ENCODE results near the gene VPS37C. TPM values are rescaled to one million over a fixed set of nuclear protein-coding genes. Genes with fewer than 3 reads are reported as not detected.
"Not testable (repeated sequence)": the region's sequence is repeated elsewhere in the genome, so short reads cannot be mapped to it uniquely, and the experiment has no call there.

Gene VPS37C
- total RNA-seq, 1 donor from 2014 or later = 9.9 TPM

GRCh38 chr11:61095021-61095420, 66.2 kb downstream of the VPS37C start:
- no peaks in the 10 kb centered on the region for H3K79me2 ChIP-seq (ENCODE audit: low read depth)
- no peak overlapping the region for H3K4me3 Mint-ChIP-seq
- H3K4me2 ChIP-seq = no peak overlapping the region
- H3K4me1 ChIP-seq = no peaks in the 10 kb centered on the region
- peaks cover 7% of the 10 kb centered on the region for H3K4me1 Mint-ChIP-seq
- H3K27ac Mint-ChIP-seq = no peak overlapping the region
- peaks cover 6% of the 10 kb centered on the region for H3K27me3 Mint-ChIP-seq (ENCODE audit: insufficient read depth, low read depth)
- H3F3A ChIP-seq (ENCODE audit: low read depth) = peaks cover 8% of the 10 kb centered on the region
- no peaks in the 10 kb centered on the region for H4K20me1 ChIP-seq (ENCODE audit: low read depth)
- no peak overlapping the region for H3K27ac ChIP-seq
- H3K9me3 Mint-ChIP-seq = peaks cover 14% of the 10 kb centered on the region
- no peak for DNase-seq (ENCODE audit: low spot score)
- H3K36me3 ChIP-seq = no peaks in the 10 kb centered on the region
- no peak overlapping the region for H3K4me3 ChIP-seq
- no peaks in the 10 kb centered on the region for H3K27me3 ChIP-seq
- no peaks in the 10 kb centered on the region for H3K9me3 ChIP-seq (ENCODE audit: low read depth)
- TF ChIP-seq EZH2 (IDR thresholded peaks at IDR 0.05) (no peak), EZH2phosphoT487 (IDR thresholded peaks at IDR 0.05) (no peak), CTCF (IDR thresholded peaks at IDR 0.05) (no peak)
- H2AFZ ChIP-seq (replicated peaks) = no peak overlapping the region
- H3K9ac ChIP-seq = no peak overlapping the region
- no peaks in the 10 kb centered on the region for H3K36me3 Mint-ChIP-seq

- not testable (repeated sequence) for H3K79me2 ChIP-seq (ENCODE audit: low read depth); H3K27ac ChIP-seq; H3K27me3 Mint-ChIP-seq (ENCODE audit: insufficient read depth, low read depth); H3K4me1 ChIP-seq; DNase-seq (ENCODE audit: low spot score); H3K36me3 Mint-ChIP-seq; H3K4me1 Mint-ChIP-seq; H4K20me1 ChIP-seq (ENCODE audit: low read depth); H3F3A ChIP-seq (ENCODE audit: low read depth); H3K4me3 Mint-ChIP-seq; H3K9ac ChIP-seq; H3K9me3 ChIP-seq (ENCODE audit: low read depth); H3K27me3 ChIP-seq; H3K4me3 ChIP-seq; H3K27ac Mint-ChIP-seq; H2AFZ ChIP-seq (replicated peaks); H3K36me3 ChIP-seq; H3K4me2 ChIP-seq
- peaks cover 14% of the 10 kb centered on the region for H3K9me3 Mint-ChIP-seq
Observed at GRCh38 chr11:61094167-61094566, 67.1 kb downstream of the VPS37C start.

- H3K36me3 ChIP-seq = no peaks in the 10 kb centered on the region
- no peaks in the 10 kb centered on the region for H3K9me3 ChIP-seq (ENCODE audit: low read depth)
- no peak overlapping the region for H2AFZ ChIP-seq (replicated peaks)
- H3K36me3 Mint-ChIP-seq = no peaks in the 10 kb centered on the region
- no peaks in the 10 kb centered on the region for H3K79me2 ChIP-seq (ENCODE audit: low read depth)
- H3K4me3 ChIP-seq = no peak overlapping the region
- no peak overlapping the region for H3K9ac ChIP-seq
- no peaks in the 10 kb centered on the region for H4K20me1 ChIP-seq (ENCODE audit: low read depth)
- H3K27ac Mint-ChIP-seq = no peak overlapping the region
- H3F3A ChIP-seq (ENCODE audit: low read depth) = no peaks in the 10 kb centered on the region
- H3K4me2 ChIP-seq = no peak overlapping the region
- peaks cover 14% of the 10 kb centered on the region for H3K9me3 Mint-ChIP-seq
- no peaks in the 10 kb centered on the region for H3K4me1 ChIP-seq
- no peak overlapping the region for H3K4me3 Mint-ChIP-seq
- peaks cover 7% of the 10 kb centered on the region for H3K4me1 Mint-ChIP-seq
- TF ChIP-seq EZH2phosphoT487 (IDR thresholded peaks at IDR 0.05) (no peak), EZH2 (IDR thresholded peaks at IDR 0.05) (no peak)
- peaks cover 6% of the 10 kb centered on the region for H3K27me3 Mint-ChIP-seq (ENCODE audit: insufficient read depth, low read depth)
- H3K27ac ChIP-seq = no peak overlapping the region
- DNase-seq (ENCODE audit: low spot score) = no peak
- H3K27me3 ChIP-seq = no peaks in the 10 kb centered on the region
Observed at GRCh38 chr11:61092908-61093763, 68.1 kb downstream of the VPS37C start.

GRCh38 chr11:61092280-61092766, 68.9 kb downstream of the VPS37C start:
- Histone ChIP-seq H3K79me2 (ENCODE audit: low read depth) (no peaks in the 10 kb centered on the region), H3K36me3 (no peaks in the 10 kb centered on the region), H3K27ac (no peak overlapping the region), H3K27me3 (no peaks in the 10 kb centered on the region), H3K9me3 (ENCODE audit: low read depth) (no peaks in the 10 kb centered on the region), H3K4me3 (no peak overlapping the region), H3K4me2 (no peak overlapping the region), H3K4me1 (no peaks in the 10 kb centered on the region), H2AFZ (replicated peaks) (no peak overlapping the region), H3K9ac (no peak overlapping the region), H4K20me1 (ENCODE audit: low read depth) (no peaks in the 10 kb centered on the region), H3F3A (ENCODE audit: low read depth) (no peaks in the 10 kb centered on the region)
- peaks cover 14% of the 10 kb centered on the region for H3K9me3 Mint-ChIP-seq
- no peak for DNase-seq (ENCODE audit: low spot score)
- no peak for TF ChIP-seq EZH2phosphoT487 (IDR thresholded peaks at IDR 0.05)
- no peak for TF ChIP-seq CTCF (IDR thresholded peaks at IDR 0.05)
- TF ChIP-seq EZH2 (IDR thresholded peaks at IDR 0.05) = no peak
- H3K4me1 Mint-ChIP-seq = peaks cover 7% of the 10 kb centered on the region
- no peaks in the 10 kb centered on the region for H3K36me3 Mint-ChIP-seq
- H3K27me3 Mint-ChIP-seq (ENCODE audit: insufficient read depth, low read depth) = peaks cover 6% of the 10 kb centered on the region
- no peak overlapping the region for H3K4me3 Mint-ChIP-seq
- H3K27ac Mint-ChIP-seq = no peak overlapping the region
